GM12874 (cell line): ENCODE measurements around the gene ZNHIT2.
A peak's percentile ranks its signal among the peaks of the same experiment; 100 is the strongest.

Source experiments
- TF ChIP-seq, protein P1 (sequence below): IDR thresholded peaks from 2 replicates; pipeline ENCODE4 v1.5.1; 2011; ENCODE audit warnings: low read depth, mild to moderate bottlenecking, control low read depth, low read length, moderate library complexity; ENCODE audit not compliant: insufficient read depth

The ZNHIT2 gene

DNA sequence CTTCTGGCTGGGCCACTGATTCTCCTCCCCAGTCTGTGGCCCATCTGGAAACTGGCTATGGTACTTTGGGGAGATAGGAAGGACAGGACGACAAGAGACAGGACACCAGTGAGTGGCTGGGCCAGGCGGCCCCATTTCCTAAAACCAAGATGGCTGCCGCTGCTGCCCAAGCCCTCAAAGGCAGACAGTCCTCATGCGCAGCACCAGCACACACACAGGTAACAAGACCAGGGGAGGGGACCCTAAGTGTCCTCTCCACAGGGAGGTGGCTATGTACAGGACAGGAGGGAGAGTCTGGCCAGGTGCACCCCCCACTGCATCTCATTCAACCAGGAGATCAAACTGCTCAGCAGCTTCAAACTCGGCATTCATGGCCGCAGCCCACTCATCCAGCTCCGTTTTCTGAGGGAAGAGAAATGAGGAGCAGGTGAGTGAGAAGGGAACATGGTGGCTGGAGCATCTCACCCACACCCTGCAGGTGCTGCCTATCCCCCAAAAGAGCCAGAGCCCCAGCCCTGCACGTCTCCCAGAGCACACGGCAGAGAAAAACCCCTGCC is 38.6 kb downstream of the ZNHIT2 start:
- TF ChIP-seq, protein P1, sequence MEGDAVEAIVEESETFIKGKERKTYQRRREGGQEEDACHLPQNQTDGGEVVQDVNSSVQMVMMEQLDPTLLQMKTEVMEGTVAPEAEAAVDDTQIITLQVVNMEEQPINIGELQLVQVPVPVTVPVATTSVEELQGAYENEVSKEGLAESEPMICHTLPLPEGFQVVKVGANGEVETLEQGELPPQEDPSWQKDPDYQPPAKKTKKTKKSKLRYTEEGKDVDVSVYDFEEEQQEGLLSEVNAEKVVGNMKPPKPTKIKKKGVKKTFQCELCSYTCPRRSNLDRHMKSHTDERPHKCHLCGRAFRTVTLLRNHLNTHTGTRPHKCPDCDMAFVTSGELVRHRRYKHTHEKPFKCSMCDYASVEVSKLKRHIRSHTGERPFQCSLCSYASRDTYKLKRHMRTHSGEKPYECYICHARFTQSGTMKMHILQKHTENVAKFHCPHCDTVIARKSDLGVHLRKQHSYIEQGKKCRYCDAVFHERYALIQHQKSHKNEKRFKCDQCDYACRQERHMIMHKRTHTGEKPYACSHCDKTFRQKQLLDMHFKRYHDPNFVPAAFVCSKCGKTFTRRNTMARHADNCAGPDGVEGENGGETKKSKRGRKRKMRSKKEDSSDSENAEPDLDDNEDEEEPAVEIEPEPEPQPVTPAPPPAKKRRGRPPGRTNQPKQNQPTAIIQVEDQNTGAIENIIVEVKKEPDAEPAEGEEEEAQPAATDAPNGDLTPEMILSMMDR, result no peak

DNA sequence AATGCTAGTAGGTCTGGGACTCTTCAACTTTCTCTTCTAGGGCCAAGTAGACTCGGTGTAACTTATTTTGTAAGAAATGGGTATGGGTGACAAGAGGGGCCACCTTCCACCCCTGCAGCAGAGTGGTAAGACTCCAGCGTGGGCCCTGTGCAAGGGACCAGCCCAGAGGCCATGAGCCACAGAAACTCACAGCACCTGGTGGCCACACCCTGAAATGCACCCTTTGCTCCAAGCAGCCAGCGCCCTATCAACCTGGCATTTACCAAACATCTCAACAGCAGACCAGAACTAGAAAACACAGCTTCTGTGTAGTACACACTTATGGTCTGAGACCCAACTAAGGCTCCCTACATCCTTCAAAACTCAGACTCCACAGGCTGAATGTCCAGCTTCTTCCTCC is 39.4 kb downstream of the ZNHIT2 start:
- TF ChIP-seq, protein P1, result peak; percentile 86

DNA sequence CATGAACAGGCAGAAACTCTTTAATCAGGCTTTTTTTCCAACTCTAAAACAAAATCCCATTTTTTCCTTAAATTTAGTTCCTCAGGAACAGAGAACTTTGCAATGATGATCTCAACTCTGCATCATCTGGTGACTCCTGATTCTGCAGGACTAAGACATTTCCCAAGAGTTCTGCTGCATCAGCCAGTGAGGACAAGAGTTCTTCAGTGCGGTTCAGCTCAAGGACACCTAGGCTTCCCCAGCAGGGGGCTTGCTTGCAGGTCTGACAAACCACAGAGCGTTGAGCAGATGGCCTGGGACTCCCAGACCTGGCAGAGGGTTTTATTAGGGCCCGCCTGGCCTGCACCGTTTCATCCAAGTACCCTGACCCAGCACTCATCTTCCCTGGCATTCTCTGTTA is 40.0 kb downstream of the ZNHIT2 start:
- TF ChIP-seq, protein P1, result no peak

- TF ChIP-seq, protein P1, result no peak
Observed at GRCh38 chr11:65072631-65072966, 44.9 kb downstream of the ZNHIT2 start.

- TF ChIP-seq, protein P1, result no peak
Observed at GRCh38 chr11:65071907-65072630, 45.4 kb downstream of the ZNHIT2 start.

DNA sequence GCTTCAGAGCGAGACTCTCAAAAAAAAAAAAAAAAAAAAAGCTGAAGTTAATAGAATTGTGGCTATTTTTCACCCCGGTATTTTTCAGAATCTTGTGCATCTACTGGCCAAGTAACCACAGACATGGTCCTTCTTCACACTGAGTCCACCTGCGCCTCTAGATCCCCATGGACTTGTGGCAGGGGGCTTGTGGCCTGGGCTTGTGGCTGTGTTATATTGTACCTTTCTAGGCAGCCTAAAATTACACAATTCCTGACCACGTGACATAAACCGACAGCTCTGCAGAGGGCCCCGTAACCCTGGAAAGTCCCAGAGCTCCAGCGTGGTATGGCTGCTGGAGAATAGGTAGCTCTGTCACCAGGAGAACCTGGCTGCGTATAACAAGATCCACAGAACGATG is 48.3 kb downstream of the ZNHIT2 start:
- TF ChIP-seq, protein P1, result no peak

DNA sequence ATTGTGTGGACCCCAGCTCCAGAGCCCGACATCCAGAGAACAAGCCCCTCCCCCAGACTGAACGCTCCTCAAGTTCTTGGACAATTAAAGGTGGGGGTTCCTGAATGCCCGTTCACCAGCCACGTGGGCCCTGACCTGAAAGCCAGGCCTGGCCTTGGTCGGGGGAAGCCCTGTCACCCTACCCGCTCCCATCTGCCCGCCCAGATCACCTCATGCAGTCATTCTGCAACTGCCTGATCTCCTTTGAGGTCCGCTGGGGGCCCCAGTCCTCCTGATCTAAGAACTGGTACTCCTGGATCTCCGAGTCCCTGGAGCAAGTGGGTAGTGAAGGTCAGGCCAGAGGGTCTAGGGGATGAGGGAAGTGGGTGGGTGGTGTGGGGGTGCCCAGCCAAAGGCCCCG is 50.1 kb downstream of the ZNHIT2 start:
- TF ChIP-seq, protein P1, result no peak
